Measurements from ENCODE around the gene CISH. TPM values are rescaled to one million over a fixed set of nuclear protein-coding genes. Genes with fewer than 3 reads are reported as not detected.

Gene CISH
- 0.80 and 1.1 TPM in 2 replicates for total RNA-seq (2014; rRNA removed; shearing (Covaris generic))

GRCh38 chr3:50611464-50612233 is at the start of gene CISH:
CISH (minus strand) TSS chr3:50611774; CDS start chr3:50611650, 124 bp downstream.

GRCh38 chr3:50617096-50617791 is 5.7 kb upstream of the CISH start, which contains the start of gene MAPKAPK3:
MAPKAPK3 (plus strand) TSS chr3:50617151; CDS start chr3:50617566, 415 bp downstream.

GRCh38 chr3:50568947-50569749 is 42.4 kb downstream of the CISH start, which contains the start of gene HEMK1:
HEMK1 (plus strand) TSS chr3:50569522; CDS start chr3:50571105, 1,583 bp downstream.

DNA sequence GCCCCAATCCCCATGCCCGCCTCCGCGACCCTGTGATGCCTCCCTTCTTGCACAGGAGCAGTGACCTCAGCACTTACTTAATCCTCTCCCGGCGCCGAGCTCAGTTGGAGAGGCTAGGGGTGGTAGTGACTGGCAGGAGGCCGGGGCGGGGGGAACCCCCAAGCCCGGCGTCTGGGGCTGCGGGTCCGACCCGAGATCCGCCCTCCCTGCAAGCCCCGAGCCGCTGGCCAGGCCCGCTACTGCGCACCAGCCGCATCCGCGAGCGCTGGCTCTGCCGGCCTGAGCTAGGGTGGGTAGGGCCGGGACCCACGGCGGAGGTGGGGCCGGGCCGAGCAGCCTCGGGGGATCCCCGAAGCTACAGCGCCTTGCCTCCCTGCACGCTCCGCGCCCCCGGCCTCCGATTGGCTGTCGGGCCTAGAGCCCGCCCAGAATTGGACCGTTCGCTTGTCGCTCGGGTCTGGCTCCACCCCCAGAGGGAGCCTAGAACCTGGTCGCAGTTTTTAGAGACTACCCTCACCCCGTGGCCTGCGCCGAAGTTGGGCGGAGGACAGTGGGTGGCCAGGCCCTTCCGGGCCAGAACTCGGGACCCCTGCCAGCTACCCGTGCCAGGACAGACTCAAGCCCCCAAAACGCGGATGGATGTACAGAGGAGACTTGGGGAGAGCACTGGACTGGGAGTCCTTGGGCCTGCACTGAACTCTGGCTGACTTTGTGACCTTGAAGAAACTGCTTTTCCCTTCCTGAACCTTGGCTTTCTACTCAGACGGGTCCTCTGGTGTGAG is 44.0 kb downstream of the CISH start, which contains the start of gene C3orf18:
Gene C3orf18 (minus strand): TSS at position 362 of the 782 bp plus-strand sequence. CDS start 2,048 bp downstream, outside the sequence.

Other genes starting within 250 kb of the CISH start
- gene CACNA2D2, start 108.1 kb downstream of the CISH start, total RNA-seq (2014; rRNA removed; shearing (Covaris generic)): not detected in 2 replicates
- 5.9 and 6.5 TPM in 2 replicates for gene C3orf18, start 44.0 kb downstream of the CISH start, total RNA-seq (2014; rRNA removed; shearing (Covaris generic))
- gene HEMK1, start 42.3 kb downstream of the CISH start, total RNA-seq (2014; rRNA removed; shearing (Covaris generic)): 18.3 and 20.5 TPM in 2 replicates
- 45.7 and 50.8 TPM in 2 replicates for gene MAPKAPK3, start 5.4 kb upstream of the CISH start, total RNA-seq (2014; rRNA removed; shearing (Covaris generic))
- 0.21 and 0.26 TPM in 2 replicates for gene DOCK3, start 63.2 kb upstream of the CISH start, total RNA-seq (2014; rRNA removed; shearing (Covaris generic))